Progenitor cell of endocrine pancreas (in vitro differentiated cells): Measurements from ENCODE around the gene CHD9. TPM values are rescaled to one million over a fixed set of nuclear protein-coding genes. Genes with fewer than 3 reads are reported as not detected.

ENCODE experiments used
- DNase-seq: peaks from one replicate; pipeline ENCODE4 v3.0.0; 2021; ENCODE audit warnings: low spot score; ENCODE audit not compliant: unreplicated experiment
- H3K27ac Mint-ChIP-seq: 2 replicates; pipeline ENCODE4 v1.8.0; 2021; ENCODE audit warnings: mild to moderate bottlenecking, moderate library complexity, mixed read lengths
- H3K27me3 Mint-ChIP-seq: 2 replicates; pipeline ENCODE4 v1.8.0; 2021; ENCODE audit warnings: mixed read lengths
- H3K36me3 Mint-ChIP-seq: 2 replicates; pipeline ENCODE4 v1.8.0; 2022; ENCODE audit warnings: mixed read lengths; ENCODE audit not compliant: insufficient read depth
- H3K4me1 Mint-ChIP-seq: 2 replicates; pipeline ENCODE4 v1.8.0; 2021; ENCODE audit warnings: low read depth, mixed read lengths
- H3K4me3 Mint-ChIP-seq: 2 replicates; pipeline ENCODE4 v1.8.0; 2021; ENCODE audit warnings: low read depth, mild to moderate bottlenecking, moderate library complexity, mixed read lengths
- H3K9me3 Mint-ChIP-seq: 2 replicates; pipeline ENCODE4 v1.8.0; 2021; ENCODE audit warnings: low read depth, mixed read lengths
- total RNA-seq: library from RNA; stranded (reverse); gene quantifications from 2 replicates; pipeline ENCODE4 v1.2.1, GENCODE V29; 2021
- TF ChIP-seq, protein P1 (sequence below): fragments of 200-600 bp; sonication (generic); IDR thresholded peaks from one replicate; pipeline ENCODE4 v1.5.0; 2021; ENCODE audit warnings: antibody characterized with exemption, mild to moderate bottlenecking; ENCODE audit not compliant: unreplicated experiment

The CHD9 gene
- total RNA-seq, 1 donor from 2014 or later, result 67.7 TPM

DNA sequence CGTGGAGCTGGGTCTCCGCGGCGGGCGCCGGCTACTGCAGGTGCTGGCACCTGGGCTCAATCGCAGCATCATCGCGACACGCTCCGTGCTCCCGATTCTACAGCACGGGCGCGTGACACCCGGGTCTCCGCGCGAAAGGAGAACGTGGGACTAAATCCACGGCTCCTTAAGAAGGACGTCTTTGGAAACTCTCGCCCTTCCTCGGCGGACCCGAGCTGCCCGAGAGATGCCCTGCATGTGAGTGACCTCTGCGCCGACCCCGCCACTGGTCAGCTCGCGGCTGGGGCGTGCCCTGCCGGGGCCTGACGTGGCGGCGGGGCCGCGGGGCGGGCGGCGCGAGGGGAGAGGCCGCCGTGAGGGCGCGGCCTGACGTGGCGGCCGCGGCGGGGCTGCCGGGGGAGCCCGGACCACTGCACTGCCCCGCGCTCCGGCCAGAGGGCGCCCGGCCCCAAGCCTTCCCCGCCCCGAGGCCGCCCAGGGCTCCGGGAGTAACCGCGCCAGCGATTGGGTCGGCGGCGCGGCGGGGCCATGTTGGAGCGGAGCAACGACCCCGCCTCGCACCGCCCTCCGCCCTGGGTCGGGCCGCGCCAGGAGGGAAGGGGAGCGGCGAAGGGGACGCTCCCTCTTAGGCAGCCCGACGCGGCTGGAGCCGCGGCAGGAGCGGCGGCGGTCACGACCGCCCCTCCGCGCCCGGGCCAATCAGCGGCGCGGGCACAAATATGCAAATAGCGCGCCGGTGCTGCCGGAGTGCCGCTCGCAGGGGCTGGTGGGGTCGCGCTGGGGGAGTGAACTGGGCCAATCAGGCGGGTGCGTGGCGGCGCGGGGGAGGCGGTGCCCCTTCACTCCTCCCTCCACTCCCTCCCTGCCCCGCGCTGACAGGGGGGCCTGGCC is 75.6 kb downstream of the CHD9 start:
- Mint-ChIP-seq H3K27me3 (no peaks in the 10 kb centered on the region), H3K27ac (peak overlapping the region; percentile 96), H3K4me3 (peak overlapping the region; percentile 90), H3K36me3 (no peaks in the 10 kb centered on the region), H3K9me3 (no peaks in the 10 kb centered on the region), H3K4me1 (peaks cover 15% of the 10 kb centered on the region)
- DNase-seq, result peak; percentile 96
- TF ChIP-seq, protein P1, sequence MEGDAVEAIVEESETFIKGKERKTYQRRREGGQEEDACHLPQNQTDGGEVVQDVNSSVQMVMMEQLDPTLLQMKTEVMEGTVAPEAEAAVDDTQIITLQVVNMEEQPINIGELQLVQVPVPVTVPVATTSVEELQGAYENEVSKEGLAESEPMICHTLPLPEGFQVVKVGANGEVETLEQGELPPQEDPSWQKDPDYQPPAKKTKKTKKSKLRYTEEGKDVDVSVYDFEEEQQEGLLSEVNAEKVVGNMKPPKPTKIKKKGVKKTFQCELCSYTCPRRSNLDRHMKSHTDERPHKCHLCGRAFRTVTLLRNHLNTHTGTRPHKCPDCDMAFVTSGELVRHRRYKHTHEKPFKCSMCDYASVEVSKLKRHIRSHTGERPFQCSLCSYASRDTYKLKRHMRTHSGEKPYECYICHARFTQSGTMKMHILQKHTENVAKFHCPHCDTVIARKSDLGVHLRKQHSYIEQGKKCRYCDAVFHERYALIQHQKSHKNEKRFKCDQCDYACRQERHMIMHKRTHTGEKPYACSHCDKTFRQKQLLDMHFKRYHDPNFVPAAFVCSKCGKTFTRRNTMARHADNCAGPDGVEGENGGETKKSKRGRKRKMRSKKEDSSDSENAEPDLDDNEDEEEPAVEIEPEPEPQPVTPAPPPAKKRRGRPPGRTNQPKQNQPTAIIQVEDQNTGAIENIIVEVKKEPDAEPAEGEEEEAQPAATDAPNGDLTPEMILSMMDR, result peak; percentile 57

DNA sequence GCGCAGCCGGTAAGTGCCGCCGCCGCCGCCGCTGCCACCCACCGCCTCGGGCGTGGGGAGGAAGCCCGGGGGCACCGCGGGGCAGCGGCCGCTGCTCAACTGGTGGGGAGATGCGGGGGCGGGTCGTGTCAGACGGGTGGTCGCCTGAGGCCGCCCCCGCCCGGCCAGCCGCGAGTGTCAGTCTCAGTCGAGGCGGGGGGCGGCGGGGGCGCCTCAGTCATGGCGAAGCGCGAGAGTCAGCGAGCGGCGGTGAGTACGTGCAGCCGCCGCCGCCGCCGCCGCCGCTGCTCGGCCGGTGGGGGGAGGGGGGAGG is 76.2 kb downstream of the CHD9 start:
- H3K36me3 Mint-ChIP-seq, result no peaks in the 10 kb centered on the region
- peak overlapping the region; percentile 70 for H3K4me3 Mint-ChIP-seq
- no peak for DNase-seq
- no peak overlapping the region for H3K27ac Mint-ChIP-seq
- H3K9me3 Mint-ChIP-seq, result no peaks in the 10 kb centered on the region
- H3K4me1 Mint-ChIP-seq, result peaks cover 15% of the 10 kb centered on the region
- no peaks in the 10 kb centered on the region for H3K27me3 Mint-ChIP-seq
- TF ChIP-seq, protein P1, result no peak

DNA sequence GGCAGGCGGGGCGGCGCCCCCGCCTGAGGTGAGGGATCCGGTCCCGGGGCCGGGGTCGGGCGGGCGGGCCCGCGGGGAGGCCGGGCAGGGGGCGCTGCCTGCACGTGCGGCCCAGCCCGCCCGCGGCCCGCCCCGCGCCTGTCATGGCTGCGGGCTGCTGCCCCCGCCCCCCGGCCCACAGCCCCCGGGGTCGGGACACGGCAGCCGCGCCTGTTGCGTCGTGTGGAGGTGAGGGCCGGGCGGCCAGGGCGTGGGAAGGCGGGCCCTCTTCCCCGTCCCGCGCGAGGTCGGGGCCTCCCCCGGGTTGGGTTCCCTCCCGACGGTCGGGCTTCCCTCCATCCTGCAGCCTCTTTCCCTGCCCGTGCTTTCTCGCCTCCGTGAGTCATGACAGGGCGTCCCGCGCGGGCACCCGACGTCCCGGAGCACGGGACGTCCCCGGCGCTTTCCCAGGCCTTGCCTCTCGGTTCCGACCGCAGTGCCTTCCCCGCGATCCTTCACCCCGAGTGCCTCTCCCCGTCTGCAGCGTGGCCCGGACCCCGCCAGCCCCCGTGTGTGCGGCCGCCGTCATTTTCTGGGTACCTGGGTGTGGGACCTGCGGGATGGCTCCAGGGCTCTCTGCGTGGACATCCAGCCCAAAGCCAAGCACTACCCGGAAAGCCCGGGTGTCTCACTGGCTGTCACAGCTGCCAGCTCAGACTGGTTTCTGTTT is 76.7 kb downstream of the CHD9 start:
- Mint-ChIP-seq H3K4me3 (peak overlapping the region; percentile 85), H3K27ac (peak overlapping the region; percentile 90), H3K9me3 (no peaks in the 10 kb centered on the region), H3K36me3 (no peaks in the 10 kb centered on the region), H3K4me1 (peaks cover 15% of the 10 kb centered on the region), H3K27me3 (no peaks in the 10 kb centered on the region)
- DNase-seq, result peak; percentile 37
- TF ChIP-seq, protein P1, result no peak

DNA sequence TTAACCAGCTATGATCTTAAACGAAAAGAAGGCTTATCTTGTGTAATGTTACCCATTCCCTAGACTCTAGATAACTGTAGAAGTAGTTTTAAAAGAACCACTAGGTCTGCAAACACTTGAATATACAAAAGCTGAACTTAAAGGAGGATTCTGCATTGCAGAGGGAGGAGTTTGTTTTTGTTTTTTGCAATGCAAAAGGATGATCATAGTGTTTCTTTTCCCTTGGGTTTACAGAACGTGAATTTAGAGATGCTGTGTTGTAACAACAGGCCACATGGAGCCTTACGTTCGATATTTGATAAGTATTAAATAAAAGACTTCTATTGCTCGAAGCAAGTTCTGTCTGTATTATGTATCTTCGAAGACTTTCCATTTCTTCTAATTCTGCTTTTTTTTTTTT is 77.6 kb downstream of the CHD9 start:
- Mint-ChIP-seq H3K4me3 (peak overlapping the region; percentile 85), H3K27me3 (no peaks in the 10 kb centered on the region), H3K27ac (peak overlapping the region; percentile 8), H3K36me3 (no peaks in the 10 kb centered on the region), H3K4me1 (peaks cover 15% of the 10 kb centered on the region), H3K9me3 (no peaks in the 10 kb centered on the region)
- TF ChIP-seq, protein P1, result no peak
- DNase-seq, result no peak

DNA sequence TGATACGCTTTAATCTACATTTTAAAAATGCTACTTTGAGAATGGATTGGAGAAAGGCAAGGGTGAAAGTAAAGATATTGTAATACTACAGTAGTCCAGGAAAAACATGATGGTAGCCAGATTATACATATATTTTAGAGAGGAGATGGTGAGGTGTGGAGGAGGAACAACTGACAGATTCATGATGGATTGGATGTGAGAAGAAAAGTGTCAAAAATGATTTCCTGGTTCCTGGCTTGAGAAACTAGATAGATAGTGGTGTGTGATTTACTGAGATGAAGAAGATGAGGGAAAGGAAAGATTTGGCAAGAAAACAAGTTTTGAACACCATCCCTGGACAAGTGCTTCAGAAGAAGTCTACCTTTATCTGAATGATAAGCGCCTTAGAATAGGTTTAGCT is 80.5 kb downstream of the CHD9 start:
- Mint-ChIP-seq H3K4me1 (peaks cover 2% of the 10 kb centered on the region), H3K36me3 (no peaks in the 10 kb centered on the region), H3K27me3 (no peaks in the 10 kb centered on the region), H3K4me3 (no peak overlapping the region), H3K27ac (no peak overlapping the region), H3K9me3 (no peaks in the 10 kb centered on the region)
- DNase-seq, result no peak
- TF ChIP-seq, protein P1, result no peak
